Breast epithelium (tissue), 4 donors: ENCODE results near the gene F13B. TPM values are rescaled to one million over a fixed set of nuclear protein-coding genes. Genes with fewer than 3 reads are reported as not detected.

Source experiments
- DNase-seq, 2 donors: peaks; one replicate each; pipeline ENCODE4 v3.0.0-alpha.2; 2019; ENCODE audit warnings: low spot score in 2 of 2
- H3K27ac ChIP-seq, 2 donors: fragments of 200-600 bp; sonication (generic) in 1 of 2; one replicate each; pipeline ENCODE4 v1.5.1; 2016 to 2019; ENCODE audit warnings: mild to moderate bottlenecking in 1 of 2
- H3K27me3 ChIP-seq, 2 donors: fragments of 200-600 bp; sonication (generic) in 1 of 2; one replicate each; pipeline versions ENCODE4 v1.5.1 to v1.6.0; 2017 to 2019; ENCODE audit warnings: control low read depth in 1 of 2, mild to moderate bottlenecking in 1 of 2
- H3K36me3 ChIP-seq: fragments of 200-600 bp; one replicate; pipeline ENCODE4 v1.5.1; 2019
- H3K4me1 ChIP-seq, 2 donors: fragments of 200-600 bp; sonication (generic); one replicate each; pipeline ENCODE4 v1.5.1; 2016 to 2019; ENCODE audit warnings: control low read depth in 1 of 2
- H3K4me3 ChIP-seq, 3 donors: fragments of 200-600 bp; sonication (generic); 1 replicate in 2 of 3; 2 replicates in 1 of 3; pipeline ENCODE4 v1.5.1; 2016 to 2019; ENCODE audit warnings: mild to moderate bottlenecking in 3 of 3, moderate library complexity in 2 of 3
- H3K9me3 ChIP-seq, 2 donors: fragments of 200-600 bp; sonication (generic) in 1 of 2; one replicate each; pipeline ENCODE4 v1.5.1; 2016 to 2019; ENCODE audit warnings: control low read depth in 1 of 2
- CTCF ChIP-seq, 3 donors: fragments of 450-650 bp; IDR thresholded peaks; one replicate each; pipeline ENCODE4 v1.5.1; 2016 to 2017; ENCODE audit warnings: antibody characterized with exemption in 3 of 3, mild to moderate bottlenecking in 3 of 3, moderate library complexity in 3 of 3
- POLR2A ChIP-seq: fragments of 450-650 bp; IDR thresholded peaks from one replicate; pipeline ENCODE4 v1.6.1; 2016; ENCODE audit warnings: antibody characterized with exemption, mild to moderate bottlenecking, moderate library complexity
- POLR2AphosphoS5 ChIP-seq, 3 donors: sonication (generic); formaldehyde crosslinking; IDR thresholded peaks; one replicate each; pipeline ENCODE4 v1.6.1; 2017; ENCODE audit warnings: antibody characterized with exemption in 3 of 3
- intact Hi-C: fragments of 100-400 bp; cut with DNase I; formaldehyde crosslinking; loops from one replicate; pipeline ENCODE4 v1.15.1; 2023; ENCODE audit warnings: low total_unique reads
- total RNA-seq, 3 donors: library from RNA; depleted of rRNA; stranded (reverse); fragments of >200 nt; gene quantifications; one replicate each; pipeline ENCODE4 v1.1.0, GENCODE V29; 2016

F13B gene
- total RNA-seq, 3 donors from 2014 or later = not detected

DNA sequence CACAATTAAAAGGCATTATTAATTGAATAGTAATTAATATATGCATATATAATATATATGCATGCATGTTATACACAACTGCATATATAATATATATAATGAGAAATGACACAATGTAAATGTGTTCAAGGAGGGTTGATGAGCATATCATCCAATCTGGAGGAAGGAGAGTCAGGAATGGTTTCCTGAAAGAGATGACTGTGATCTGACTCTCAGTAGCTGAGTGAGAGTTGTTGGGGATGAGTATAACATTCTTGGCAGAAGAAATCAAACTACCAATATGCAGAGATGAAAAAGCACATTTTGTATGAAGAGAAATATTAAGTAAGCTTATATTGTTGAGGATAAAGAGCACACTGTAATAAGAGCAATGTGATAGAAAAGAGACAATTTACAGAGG is 37.3 kb downstream of the F13B start:
- intact Hi-C loops = no loop called here
- Histone ChIP-seq H3K27ac (no peak overlapping the region), H3K4me1 (no peaks in the 10 kb centered on the region), H3K36me3 (no peaks in the 10 kb centered on the region), H3K4me3 (no peak overlapping the region), H3K9me3 (no peaks in the 10 kb centered on the region), H3K27me3 (no peaks in the 10 kb centered on the region)
- no peak for TF ChIP-seq CTCF (IDR thresholded peaks at IDR 0.05)
- no peak for TF ChIP-seq POLR2A
- no peak for DNase-seq

DNA sequence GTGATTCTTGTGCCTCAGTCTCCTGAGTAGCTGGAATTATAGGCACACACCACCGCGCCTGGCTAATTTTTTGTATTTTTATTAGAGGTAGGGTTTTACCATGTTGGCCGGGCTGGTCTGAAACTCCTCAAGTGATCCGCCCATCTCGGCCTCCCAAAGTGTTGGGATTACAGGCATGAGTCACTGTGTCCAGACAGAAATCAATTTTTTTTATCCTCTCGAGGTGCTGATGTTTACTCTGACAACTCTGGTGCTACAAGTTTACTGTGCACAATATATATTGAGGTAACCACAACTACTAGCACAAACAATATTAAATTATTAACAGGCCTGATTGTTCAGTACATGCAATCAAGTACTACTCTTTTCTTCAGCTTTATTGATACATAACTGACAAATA is 39.7 kb downstream of the F13B start:
- DNase-seq = no peak
- no peak for TF ChIP-seq POLR2A
- TF ChIP-seq POLR2AphosphoS5 (IDR thresholded peaks at IDR 0.05) = no peak
- TF ChIP-seq CTCF (IDR thresholded peaks at IDR 0.05) = no peak
- intact Hi-C loops = no loop called here
- H3K27ac ChIP-seq = no peak overlapping the region
- no peak overlapping the region for H3K4me3 ChIP-seq
- H3K9me3 ChIP-seq = no peaks in the 10 kb centered on the region
- H3K27me3 ChIP-seq = no peaks in the 10 kb centered on the region
- no peaks in the 10 kb centered on the region for H3K4me1 ChIP-seq
- no peaks in the 10 kb centered on the region for H3K36me3 ChIP-seq

DNA sequence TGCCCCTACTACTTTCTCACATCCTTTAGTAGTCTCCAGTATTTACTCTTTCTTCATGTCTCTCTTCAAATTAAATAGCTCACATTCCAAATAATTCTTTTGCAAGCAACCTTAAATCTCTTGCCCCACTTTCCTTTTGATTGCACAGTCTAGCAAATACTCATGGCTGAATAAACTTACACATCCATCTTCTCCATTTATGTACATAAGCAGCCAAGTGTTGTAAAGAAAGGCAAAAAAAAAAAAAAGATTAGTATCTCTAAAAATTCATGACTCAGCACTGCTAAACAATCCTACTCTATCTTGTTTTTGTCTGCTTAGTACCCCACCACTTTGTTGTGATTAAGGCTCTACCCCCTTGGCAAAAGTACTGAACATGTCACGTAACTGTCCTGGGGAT is 42.6 kb downstream of the F13B start:
- TF ChIP-seq POLR2A (no peak), POLR2AphosphoS5 (IDR thresholded peaks at IDR 0.05) (no peak), CTCF (IDR thresholded peaks at IDR 0.05) (no peak)
- no peak overlapping the region for H3K27ac ChIP-seq
- intact Hi-C loops = no loop called here

DNA sequence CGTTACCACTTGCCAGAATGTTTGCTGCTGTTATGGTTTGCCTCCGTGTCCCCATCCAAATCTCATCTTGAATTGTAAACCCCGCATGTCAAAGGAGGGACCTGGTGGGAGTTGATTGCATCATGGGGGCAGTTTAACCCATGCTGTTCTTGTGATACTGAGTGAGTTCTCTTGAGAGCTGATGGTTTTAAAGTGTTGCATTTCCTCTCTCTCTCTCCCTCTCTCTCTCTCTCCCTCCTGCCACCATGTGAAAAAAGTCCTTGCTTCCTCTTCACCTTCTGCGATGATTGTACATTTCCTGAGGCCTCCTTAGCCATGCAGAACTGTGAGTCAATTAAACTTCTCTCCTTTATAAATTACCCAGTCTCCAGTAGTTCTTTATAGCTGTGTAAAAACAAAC is 45.3 kb downstream of the F13B start:
- Histone ChIP-seq H3K36me3 (no peaks in the 10 kb centered on the region), H3K9me3 (no peaks in the 10 kb centered on the region), H3K27me3 (no peaks in the 10 kb centered on the region), H3K4me3 (no peak overlapping the region), H3K4me1 (no peaks in the 10 kb centered on the region), H3K27ac (no peak overlapping the region)
- intact Hi-C loops = no loop called here
- TF ChIP-seq CTCF (IDR thresholded peaks at IDR 0.05) = no peak
- no peak for TF ChIP-seq POLR2A
- TF ChIP-seq POLR2AphosphoS5 (IDR thresholded peaks at IDR 0.05) = no peak
- no peak for DNase-seq

More for the DNA sequence above, 42.6 kb downstream of the F13B start:
- no peaks in the 10 kb centered on the region for H3K27me3 ChIP-seq
- no peaks in the 10 kb centered on the region for H3K36me3 ChIP-seq
- no peaks in the 10 kb centered on the region for H3K4me1 ChIP-seq
- DNase-seq = no peak
- no peaks in the 10 kb centered on the region for H3K9me3 ChIP-seq
- H3K4me3 ChIP-seq = no peak overlapping the region

DNA sequence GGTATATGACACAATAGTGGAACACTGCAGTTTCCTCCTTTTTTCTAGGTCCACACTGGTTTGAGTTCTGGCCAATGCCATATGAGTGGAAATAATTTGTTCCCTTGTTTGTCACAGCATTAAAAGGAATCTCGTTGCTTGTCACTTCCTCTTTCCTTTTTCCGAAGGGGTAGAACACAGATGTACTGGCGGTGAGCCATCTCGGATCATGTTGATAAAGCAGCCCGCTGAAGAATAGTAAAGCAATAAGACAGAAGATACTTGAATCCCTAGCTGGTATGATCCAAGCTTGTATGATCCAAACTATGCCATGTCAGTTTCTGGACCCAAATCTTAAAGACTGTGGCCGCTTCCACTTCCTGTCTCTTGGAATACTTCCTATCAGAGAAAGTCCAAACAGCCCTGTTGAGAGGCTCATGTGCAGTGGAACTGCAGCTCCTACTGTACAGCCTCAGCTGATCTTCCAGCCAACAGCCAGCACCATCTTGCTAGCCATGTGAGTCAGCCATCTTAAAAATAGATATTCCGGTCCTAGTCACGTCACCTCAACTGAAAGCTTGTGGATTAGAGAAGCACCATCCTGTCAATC is 49.4 kb downstream of the F13B start:
- intact Hi-C loops = no loop called here
- Histone ChIP-seq H3K36me3 (no peaks in the 10 kb centered on the region), H3K27ac (no peak overlapping the region), H3K27me3 (no peaks in the 10 kb centered on the region), H3K4me1 (no peaks in the 10 kb centered on the region), H3K4me3 (no peak overlapping the region), H3K9me3 (no peaks in the 10 kb centered on the region)
- no peak for TF ChIP-seq POLR2AphosphoS5 (IDR thresholded peaks at IDR 0.05)
- no peak for TF ChIP-seq CTCF (IDR thresholded peaks at IDR 0.05)
- DNase-seq = no peak
